ENCODE measurements around the gene TRPM4. TPM values are rescaled to one million over a fixed set of nuclear protein-coding genes. Genes with fewer than 3 reads are reported as not detected.

The TRPM4 gene
- total and polyA plus RNA-seq, 2 of the 13 experiments (the other 11 are each of a cell fraction or from before 2014, with no cell fraction given) = 1.9 to 4.3 TPM

GRCh38 chr19:49141352-49141751, 16.2 kb upstream of the TRPM4 start:
- ATAC-seq (no peak), DNase-seq (ENCODE audit: low spot score) (no peak)

GRCh38 chr19:49142866-49143335, 14.7 kb upstream of the TRPM4 start:
- in situ Hi-C loops (cut with HindIII; ENCODE audit: extremely low pct_ligation_motif_present, low pct_unique_long_range_greater_than_20kb) = no loop called here
- no peak overlapping the region for H3K4me2 ChIP-seq (ENCODE audit: low read depth, low read length)
- H3K9ac ChIP-seq (ENCODE audit: insufficient read depth, low read depth, low read length) = no peak overlapping the region
- no peak for FAIRE-seq
- no peaks in the 10 kb centered on the region for H3K27me3 ChIP-seq (ENCODE audit: control insufficient read depth in 1 of 2, insufficient read depth in 2 of 2, low read length in 2 of 2)
- WGBS (ENCODE audit: low lambda C conversion rate) = 94% methylated on average over 21 of the region's 21 CpGs
- POLR2A ChIA-PET = no interaction called here
- no peaks in the 10 kb centered on the region for H3K36me3 ChIP-seq (replicated peaks in 1 of 2; ENCODE audit: control insufficient read depth in 1 of 2, insufficient read depth in 2 of 2, low read length in 2 of 2)
- ATAC-seq = peak; percentile 21; the same call in 1 of the 3 replicates
- H3K79me2 ChIP-seq (ENCODE audit: insufficient read depth, low read length) = no peaks in the 10 kb centered on the region
- peaks cover 22% of the 10 kb centered on the region for H3K4me1 ChIP-seq (ENCODE audit: insufficient read depth, low read length)
- no peaks in the 10 kb centered on the region for H3K9me3 ChIP-seq (ENCODE audit: low read length)
- CTCF ChIA-PET (ENCODE audit: low intra/inter-chr PET ratio, low total read pairs) = no interaction called here
- H4K20me1 ChIP-seq (ENCODE audit: insufficient read depth, low read length) = no peaks in the 10 kb centered on the region
- no peak overlapping the region for H3K4me3 ChIP-seq (replicated peaks in 1 of 3; ENCODE audit: insufficient read depth in 1 of 3, low read depth in 2 of 3, low read length in 3 of 3)
- BruUV-seq (replicated peaks) = no TSS peak
- intact Hi-C loops (cut with micrococcal nuclease; ENCODE audit: unreplicated experiment) = no loop called here
- H3K27ac ChIP-seq (ENCODE audit: extremely low read length, insufficient read depth, low read length) = no peak overlapping the region
- H2AFZ ChIP-seq (ENCODE audit: low read length) = no peak overlapping the region
- no peak for DNase-seq (ENCODE audit: low spot score)
- TF ChIP-seq FOXK1 (CRISPR knock-in tag; IDR thresholded peaks at IDR 0.05; ENCODE audit: borderline replicate concordance, low read depth) (no peak), PITX1 (CRISPR knock-in tag; IDR thresholded peaks at IDR 0.05) (no peak)
- TF ChIP-seq, protein P1, sequence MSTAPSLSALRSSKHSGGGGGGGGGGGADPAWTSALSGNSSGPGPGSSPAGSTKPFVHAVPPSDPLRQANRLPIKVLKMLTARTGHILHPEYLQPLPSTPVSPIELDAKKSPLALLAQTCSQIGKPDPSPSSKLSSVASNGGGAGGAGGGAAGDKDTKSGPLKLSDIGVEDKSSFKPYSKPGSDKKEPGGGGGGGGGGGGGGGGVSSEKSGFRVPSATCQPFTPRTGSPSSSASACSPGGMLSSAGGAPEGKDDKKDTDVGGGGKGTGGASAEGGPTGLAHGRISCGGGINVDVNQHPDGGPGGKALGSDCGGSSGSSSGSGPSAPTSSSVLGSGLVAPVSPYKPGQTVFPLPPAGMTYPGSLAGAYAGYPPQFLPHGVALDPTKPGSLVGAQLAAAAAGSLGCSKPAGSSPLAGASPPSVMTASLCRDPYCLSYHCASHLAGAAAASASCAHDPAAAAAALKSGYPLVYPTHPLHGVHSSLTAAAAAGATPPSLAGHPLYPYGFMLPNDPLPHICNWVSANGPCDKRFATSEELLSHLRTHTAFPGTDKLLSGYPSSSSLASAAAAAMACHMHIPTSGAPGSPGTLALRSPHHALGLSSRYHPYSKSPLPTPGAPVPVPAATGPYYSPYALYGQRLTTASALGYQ (CRISPR knock-in tag; IDR thresholded peaks at IDR 0.05) = no peak

More at GRCh38 chr19:49141352-49141751, 16.2 kb upstream of the TRPM4 start:
- intact Hi-C loops (cut with micrococcal nuclease; ENCODE audit: unreplicated experiment) = no loop called here
- H3K27me3 ChIP-seq (ENCODE audit: control insufficient read depth in 1 of 2, insufficient read depth in 2 of 2, low read length in 2 of 2) = no peaks in the 10 kb centered on the region
- 67% methylated on average over 6 of the region's 6 CpGs for WGBS (ENCODE audit: low lambda C conversion rate)
- H3K4me2 ChIP-seq (ENCODE audit: low read depth, low read length) = no peak overlapping the region
- H3K27ac ChIP-seq (ENCODE audit: extremely low read length, insufficient read depth, low read length) = no peak overlapping the region
- in situ Hi-C loops (cut with HindIII; ENCODE audit: extremely low pct_ligation_motif_present, low pct_unique_long_range_greater_than_20kb) = no loop called here
- H3K9ac ChIP-seq (ENCODE audit: insufficient read depth, low read depth, low read length) = no peak overlapping the region
- POLR2A ChIA-PET = no interaction called here
- no peak for TF ChIP-seq ZNF644 (CRISPR knock-in tag; IDR thresholded peaks at IDR 0.05; ENCODE audit: low read depth)
- no peak for TF ChIP-seq YEATS4 (CRISPR knock-in tag; IDR thresholded peaks at IDR 0.05; ENCODE audit: borderline replicate concordance)
- TF ChIP-seq, protein P2, sequence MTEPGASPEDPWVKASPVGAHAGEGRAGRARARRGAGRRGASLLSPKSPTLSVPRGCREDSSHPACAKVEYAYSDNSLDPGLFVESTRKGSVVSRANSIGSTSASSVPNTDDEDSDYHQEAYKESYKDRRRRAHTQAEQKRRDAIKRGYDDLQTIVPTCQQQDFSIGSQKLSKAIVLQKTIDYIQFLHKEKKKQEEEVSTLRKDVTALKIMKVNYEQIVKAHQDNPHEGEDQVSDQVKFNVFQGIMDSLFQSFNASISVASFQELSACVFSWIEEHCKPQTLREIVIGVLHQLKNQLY (CRISPR knock-in tag; IDR thresholded peaks at IDR 0.05) = no peak
- no peak for TF ChIP-seq ARID2 (CRISPR knock-in tag; IDR thresholded peaks at IDR 0.05; ENCODE audit: borderline replicate concordance)
- TF ChIP-seq, protein P3, sequence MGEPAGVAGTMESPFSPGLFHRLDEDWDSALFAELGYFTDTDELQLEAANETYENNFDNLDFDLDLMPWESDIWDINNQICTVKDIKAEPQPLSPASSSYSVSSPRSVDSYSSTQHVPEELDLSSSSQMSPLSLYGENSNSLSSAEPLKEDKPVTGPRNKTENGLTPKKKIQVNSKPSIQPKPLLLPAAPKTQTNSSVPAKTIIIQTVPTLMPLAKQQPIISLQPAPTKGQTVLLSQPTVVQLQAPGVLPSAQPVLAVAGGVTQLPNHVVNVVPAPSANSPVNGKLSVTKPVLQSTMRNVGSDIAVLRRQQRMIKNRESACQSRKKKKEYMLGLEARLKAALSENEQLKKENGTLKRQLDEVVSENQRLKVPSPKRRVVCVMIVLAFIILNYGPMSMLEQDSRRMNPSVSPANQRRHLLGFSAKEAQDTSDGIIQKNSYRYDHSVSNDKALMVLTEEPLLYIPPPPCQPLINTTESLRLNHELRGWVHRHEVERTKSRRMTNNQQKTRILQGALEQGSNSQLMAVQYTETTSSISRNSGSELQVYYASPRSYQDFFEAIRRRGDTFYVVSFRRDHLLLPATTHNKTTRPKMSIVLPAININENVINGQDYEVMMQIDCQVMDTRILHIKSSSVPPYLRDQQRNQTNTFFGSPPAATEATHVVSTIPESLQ (CRISPR knock-in tag; conservative IDR thresholded peaks at IDR 0.05) = no peak
- TF ChIP-seq ZBTB8A (CRISPR knock-in tag; IDR thresholded peaks at IDR 0.05; ENCODE audit: borderline replicate concordance, low read depth) = no peak
- no peak for TF ChIP-seq MAF1 (CRISPR knock-in tag; IDR thresholded peaks at IDR 0.05; ENCODE audit: borderline replicate concordance)
- no peaks in the 10 kb centered on the region for H3K9me3 ChIP-seq (ENCODE audit: low read length)
- no peaks in the 10 kb centered on the region for H3K79me2 ChIP-seq (ENCODE audit: insufficient read depth, low read length)
- H3K4me3 ChIP-seq (replicated peaks in 1 of 3; ENCODE audit: insufficient read depth in 1 of 3, low read depth in 2 of 3, low read length in 3 of 3) = no peak overlapping the region
- CTCF ChIA-PET (ENCODE audit: low intra/inter-chr PET ratio, low total read pairs) = no interaction called here
- no TSS peak for BruUV-seq (replicated peaks)
- no peaks in the 10 kb centered on the region for H3K36me3 ChIP-seq (replicated peaks in 1 of 2; ENCODE audit: control insufficient read depth in 1 of 2, insufficient read depth in 2 of 2, low read length in 2 of 2)
- H4K20me1 ChIP-seq (ENCODE audit: insufficient read depth, low read length) = no peaks in the 10 kb centered on the region
- peaks cover 13% of the 10 kb centered on the region for H3K4me1 ChIP-seq (ENCODE audit: insufficient read depth, low read length)
- H2AFZ ChIP-seq (ENCODE audit: low read length) = no peak overlapping the region
- no peak for FAIRE-seq

All from HepG2 (cell line).